ENCODE data around the gene OOEP. TPM values are rescaled to one million over a fixed set of nuclear protein-coding genes. Genes with fewer than 3 reads are reported as not detected.

Gene OOEP
- total RNA-seq, 1 donor from 2014 or later, result not detected

GRCh38 chr6:73371984-73372383 lies 2.3 kb upstream of the OOEP start:
- no peak for DNase-seq (ENCODE audit: low spot score in 2 of 2)
- Histone ChIP-seq H3K27ac (no peak overlapping the region), H3K4me3 (no peak overlapping the region), H3K27me3 (no peaks in the 10 kb centered on the region), H3K9me3 (peaks cover 3 to 9% of the 10 kb centered on the region in 2 donors), H3K36me3 (no peaks in the 10 kb centered on the region), H3K4me1 (no peaks in the 10 kb centered on the region)
- TF ChIP-seq CTCF (IDR thresholded peaks at IDR 0.05), result no peak
- intact Hi-C loops (cut with DNase I), result no loop called here

GRCh38 chr6:73369157-73369556 lies 540 bp downstream of the OOEP start:
- intact Hi-C loops (cut with DNase I), result no loop called here
- Histone ChIP-seq H3K9me3 (peaks cover 3 to 9% of the 10 kb centered on the region in 2 donors), H3K4me1 (no peaks in the 10 kb centered on the region), H3K36me3 (no peaks in the 10 kb centered on the region), H3K4me3 (no peak overlapping the region), H3K27me3 (no peaks in the 10 kb centered on the region), H3K27ac (no peak overlapping the region)
- DNase-seq (ENCODE audit: low spot score in 2 of 2), result no peak
- TF ChIP-seq CTCF (IDR thresholded peaks at IDR 0.05), result no peak

DNA sequence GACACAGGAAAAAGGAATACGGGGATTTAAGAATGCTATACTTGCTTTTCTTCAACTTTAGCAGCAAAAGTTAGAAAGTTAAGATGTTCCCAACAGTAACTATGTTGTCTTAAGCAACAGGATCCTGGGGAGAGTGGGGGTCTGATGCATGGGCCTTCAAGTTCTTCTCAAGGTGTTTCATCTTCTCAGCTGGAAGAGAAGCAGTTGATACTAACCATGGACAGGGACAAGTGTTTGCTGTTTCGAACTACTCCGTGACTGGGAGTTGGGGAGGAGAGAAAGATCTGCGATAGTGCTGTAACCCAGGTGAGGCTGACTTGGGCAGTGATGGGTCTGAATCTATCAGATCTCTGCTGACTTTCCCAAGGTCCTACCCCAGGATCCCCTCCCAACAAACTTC lies 1.0 kb downstream of the OOEP start:
- DNase-seq (ENCODE audit: low spot score in 2 of 2), result no peak
- intact Hi-C loops (cut with DNase I), result no loop called here

GRCh38 chr6:73367761-73368355 lies 1.8 kb downstream of the OOEP start:
- intact Hi-C loops (cut with DNase I), result no loop called here
- Histone ChIP-seq H3K4me3 (no peak overlapping the region), H3K27ac (no peak overlapping the region), H3K27me3 (no peaks in the 10 kb centered on the region), H3K36me3 (no peaks in the 10 kb centered on the region), H3K4me1 (no peaks in the 10 kb centered on the region), H3K9me3 (peaks cover 3 to 9% of the 10 kb centered on the region in 2 donors)
- no peak for TF ChIP-seq CTCF (IDR thresholded peaks at IDR 0.05)
- no peak for DNase-seq (ENCODE audit: low spot score in 2 of 2)

More for the DNA sequence above, 1.0 kb downstream of the OOEP start:
- TF ChIP-seq CTCF (IDR thresholded peaks at IDR 0.05), result no peak
- no peak overlapping the region for H3K27ac ChIP-seq
- H3K27me3 ChIP-seq, result no peaks in the 10 kb centered on the region
- H3K9me3 ChIP-seq, result peaks cover 3 to 9% of the 10 kb centered on the region in 2 donors
- no peaks in the 10 kb centered on the region for H3K36me3 ChIP-seq
- no peaks in the 10 kb centered on the region for H3K4me1 ChIP-seq
- no peak overlapping the region for H3K4me3 ChIP-seq

DNA sequence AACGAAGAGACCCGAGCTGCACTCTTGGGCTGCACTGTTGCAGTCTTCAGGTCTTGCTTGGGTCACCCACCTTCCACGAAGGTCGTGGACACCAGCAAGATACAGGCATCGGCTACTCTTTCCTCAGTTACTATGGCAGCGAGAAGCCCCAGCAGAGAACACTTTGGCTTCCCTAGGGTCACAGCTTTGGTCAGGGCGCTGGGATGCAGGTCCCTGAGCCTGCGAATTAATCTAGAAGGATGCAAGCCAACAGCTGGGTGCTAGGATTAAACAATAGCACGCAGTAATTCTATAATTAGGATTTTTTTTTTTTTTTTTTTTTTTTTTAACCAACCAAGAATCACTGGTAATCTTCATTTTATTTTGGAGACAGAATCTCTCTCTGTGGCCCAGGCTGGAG lies 5.1 kb downstream of the OOEP start:
- Histone ChIP-seq H3K4me1 (no peaks in the 10 kb centered on the region), H3K27me3 (no peaks in the 10 kb centered on the region), H3K4me3 (no peak overlapping the region), H3K36me3 (no peaks in the 10 kb centered on the region), H3K9me3 (no peaks in the 10 kb centered on the region), H3K27ac (no peak overlapping the region)
- no peak for TF ChIP-seq CTCF (IDR thresholded peaks at IDR 0.05)
- DNase-seq (ENCODE audit: low spot score in 2 of 2), result no peak
- intact Hi-C loops (cut with DNase I), result no loop called here

DNA sequence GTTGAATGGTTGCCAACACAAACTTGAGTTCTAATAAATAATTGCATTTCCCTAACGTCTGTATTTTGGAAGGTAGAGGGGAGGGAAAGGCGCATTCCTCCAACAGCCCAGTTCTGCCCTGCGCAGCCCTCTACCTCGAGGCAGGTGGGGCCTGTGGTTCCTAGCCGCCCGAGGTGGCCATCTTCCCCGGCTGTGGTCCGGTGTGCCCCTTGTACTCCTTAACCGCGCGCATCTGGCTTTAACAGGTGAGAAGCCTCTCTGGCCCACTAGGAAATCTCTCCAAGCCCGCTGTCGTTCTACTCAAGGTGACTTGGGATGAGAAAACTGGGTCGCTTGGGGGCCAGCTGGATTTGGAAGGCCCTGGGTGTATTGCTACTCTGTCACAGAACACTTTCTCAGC lies 5.6 kb downstream of the OOEP start:
- DNase-seq (ENCODE audit: low spot score in 2 of 2), result no peak
- TF ChIP-seq CTCF (IDR thresholded peaks at IDR 0.05), result no peak
- Histone ChIP-seq H3K27me3 (no peaks in the 10 kb centered on the region), H3K27ac (no peak overlapping the region), H3K9me3 (no peaks in the 10 kb centered on the region), H3K4me3 (no peak overlapping the region), H3K4me1 (no peaks in the 10 kb centered on the region), H3K36me3 (no peaks in the 10 kb centered on the region)
- intact Hi-C loops (cut with DNase I), result no loop called here

Measured in ascending aorta (tissue), 2 donors.